Loucy (cell line): ENCODE data around the gene FAM241B.

ENCODE experiments used
- EZH2phosphoT487 ChIP-seq: fragments of 200-600 bp; IDR thresholded peaks from 2 replicates; pipeline ENCODE4 v1.6.1; 2018; ENCODE audit warnings: antibody characterized with exemption, mild to moderate bottlenecking, moderate library complexity, borderline replicate concordance
- TF ChIP-seq, protein P1 (sequence below): fragments of 200-600 bp; sonication (generic); conservative IDR thresholded peaks from 2 replicates; pipeline ENCODE4 v1.5.1; 2014; ENCODE audit warnings: mild to moderate bottlenecking, antibody characterized with exemption, low read length

DNA sequence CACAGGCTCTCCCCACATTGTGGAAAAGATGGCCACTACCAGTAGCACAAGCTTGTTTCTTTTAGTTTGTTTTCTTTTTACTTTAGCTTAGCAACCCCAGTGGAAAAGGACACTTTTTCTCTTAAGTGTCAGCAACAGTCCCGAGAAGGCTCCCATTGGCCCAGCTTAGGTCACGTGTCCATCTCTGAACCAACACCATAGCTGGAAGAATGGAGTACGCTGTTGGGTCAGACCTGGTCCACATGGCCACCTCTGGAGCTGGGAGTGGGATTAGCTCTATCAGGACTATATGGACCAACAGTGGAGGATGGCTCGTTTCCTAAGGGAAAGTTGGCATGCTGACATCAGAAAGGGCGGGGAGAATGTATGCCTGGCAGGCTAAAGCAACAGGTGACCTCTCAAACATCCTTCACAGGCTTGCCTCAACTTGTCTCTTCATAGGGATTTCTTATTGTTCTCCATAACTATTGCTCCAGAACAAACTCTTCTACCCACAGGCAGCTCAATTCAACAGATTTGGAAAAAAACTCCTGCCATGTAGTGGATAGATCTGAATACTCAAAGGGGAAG, 29.2 kb upstream of the FAM241B start:
- TF ChIP-seq, protein P1, sequence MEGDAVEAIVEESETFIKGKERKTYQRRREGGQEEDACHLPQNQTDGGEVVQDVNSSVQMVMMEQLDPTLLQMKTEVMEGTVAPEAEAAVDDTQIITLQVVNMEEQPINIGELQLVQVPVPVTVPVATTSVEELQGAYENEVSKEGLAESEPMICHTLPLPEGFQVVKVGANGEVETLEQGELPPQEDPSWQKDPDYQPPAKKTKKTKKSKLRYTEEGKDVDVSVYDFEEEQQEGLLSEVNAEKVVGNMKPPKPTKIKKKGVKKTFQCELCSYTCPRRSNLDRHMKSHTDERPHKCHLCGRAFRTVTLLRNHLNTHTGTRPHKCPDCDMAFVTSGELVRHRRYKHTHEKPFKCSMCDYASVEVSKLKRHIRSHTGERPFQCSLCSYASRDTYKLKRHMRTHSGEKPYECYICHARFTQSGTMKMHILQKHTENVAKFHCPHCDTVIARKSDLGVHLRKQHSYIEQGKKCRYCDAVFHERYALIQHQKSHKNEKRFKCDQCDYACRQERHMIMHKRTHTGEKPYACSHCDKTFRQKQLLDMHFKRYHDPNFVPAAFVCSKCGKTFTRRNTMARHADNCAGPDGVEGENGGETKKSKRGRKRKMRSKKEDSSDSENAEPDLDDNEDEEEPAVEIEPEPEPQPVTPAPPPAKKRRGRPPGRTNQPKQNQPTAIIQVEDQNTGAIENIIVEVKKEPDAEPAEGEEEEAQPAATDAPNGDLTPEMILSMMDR = no peak
- TF ChIP-seq EZH2phosphoT487 = no peak
